ENCODE results near the gene MYO1C. TPM values are rescaled to one million over a fixed set of nuclear protein-coding genes. Genes with fewer than 3 reads are reported as not detected.

The MYO1C gene
- total and polyA plus RNA-seq, 9 of the 15 experiments (the other 6 are each of a cell fraction or from before 2014, with no cell fraction given), result 0.46 to 32.5 (median 11.6) TPM

DNA sequence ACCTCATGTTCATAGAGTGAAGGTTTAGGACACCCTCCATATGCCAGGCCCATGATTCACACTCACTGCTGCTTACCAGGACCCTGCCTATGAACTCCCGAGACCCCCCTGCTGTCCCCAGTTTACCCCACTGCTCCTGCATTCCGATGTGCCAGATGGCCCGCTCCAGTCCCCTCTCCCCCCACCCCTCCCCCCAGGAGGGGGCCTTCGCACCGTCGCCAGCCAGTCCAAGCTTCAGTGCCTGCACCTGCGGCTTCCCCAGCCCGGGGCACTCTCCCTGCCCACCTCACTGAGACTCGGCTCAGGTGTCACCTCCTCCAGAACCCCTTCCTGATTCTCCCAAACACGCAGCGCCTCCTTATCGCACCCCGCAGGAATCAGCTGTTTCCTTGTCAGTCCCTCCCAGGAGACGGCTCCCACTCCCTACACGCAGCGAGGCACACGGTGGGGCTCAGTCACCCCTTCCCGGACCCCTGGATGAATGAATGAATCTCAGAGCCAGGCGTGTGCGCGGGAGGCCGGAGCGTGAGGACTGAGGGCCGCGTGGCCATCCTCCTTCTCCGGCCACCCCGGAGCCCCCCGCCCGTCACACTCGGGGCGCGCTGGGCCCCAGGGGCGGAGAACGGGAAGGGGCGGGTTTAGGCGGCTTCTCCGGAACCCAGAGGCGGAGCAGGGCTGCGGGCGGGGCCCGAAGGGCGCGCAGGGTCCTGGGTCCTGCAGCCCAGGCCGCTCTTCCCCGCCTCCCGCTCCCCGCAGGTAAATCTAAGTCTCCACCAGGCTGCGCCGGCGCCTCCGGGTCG is 1.6 kb downstream of the MYO1C start (continued):
- no peak for TF ChIP-seq SMAD3 (CRISPR knock-in tag; conservative IDR thresholded peaks at IDR 0.05)
- TF ChIP-seq THRAP3 (IDR thresholded peaks at IDR 0.05; ENCODE audit: borderline replicate concordance), result no peak
- TF ChIP-seq SPI1 (IDR thresholded peaks at IDR 0.05; ENCODE audit: borderline replicate concordance, low read depth, low read length), result 0 out of 2 replicates have a peak, but pooled peaks have one; percentile 12
- TF ChIP-seq SREBF1 (IDR thresholded peaks at IDR 0.05; ENCODE audit: borderline replicate concordance, low read depth, low read length), result no peak
- TF ChIP-seq RBM25 (IDR thresholded peaks at IDR 0.05; ENCODE audit: low read depth, low read length, severe bottlenecking), result no peak
- TF ChIP-seq ZNF280B (CRISPR knock-in tag; IDR thresholded peaks at IDR 0.05), result no peak
- TF ChIP-seq, protein P1, sequence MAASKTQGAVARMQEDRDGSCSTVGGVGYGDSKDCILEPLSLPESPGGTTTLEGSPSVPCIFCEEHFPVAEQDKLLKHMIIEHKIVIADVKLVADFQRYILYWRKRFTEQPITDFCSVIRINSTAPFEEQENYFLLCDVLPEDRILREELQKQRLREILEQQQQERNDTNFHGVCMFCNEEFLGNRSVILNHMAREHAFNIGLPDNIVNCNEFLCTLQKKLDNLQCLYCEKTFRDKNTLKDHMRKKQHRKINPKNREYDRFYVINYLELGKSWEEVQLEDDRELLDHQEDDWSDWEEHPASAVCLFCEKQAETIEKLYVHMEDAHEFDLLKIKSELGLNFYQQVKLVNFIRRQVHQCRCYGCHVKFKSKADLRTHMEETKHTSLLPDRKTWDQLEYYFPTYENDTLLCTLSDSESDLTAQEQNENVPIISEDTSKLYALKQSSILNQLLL (CRISPR knock-in tag; IDR thresholded peaks at IDR 0.05; ENCODE audit: borderline replicate concordance), result no peak
- no peak for TF ChIP-seq ADNP (tag; IDR thresholded peaks at IDR 0.05)
- TF ChIP-seq NFYB (IDR thresholded peaks at IDR 0.05; ENCODE audit: extremely low read depth, insufficient read length), result no peak
- no peak for TF ChIP-seq BRCA1 (IDR thresholded peaks at IDR 0.05)
- no peak for TF ChIP-seq BRCA1 (CRISPR knock-in tag; IDR thresholded peaks at IDR 0.05)
- 0 out of 2 replicates have a peak, but pooled peaks have one; percentile 30 for TF ChIP-seq CBX1 (IDR thresholded peaks at IDR 0.05; ENCODE audit: low read depth)
- TF ChIP-seq CCAR2 (IDR thresholded peaks at IDR 0.05; ENCODE audit: low read depth, low read length), result no peak
- no peak for TF ChIP-seq ZNF695 (CRISPR knock-in tag; IDR thresholded peaks at IDR 0.05)
- TF ChIP-seq HSF4 (CRISPR knock-in tag; IDR thresholded peaks at IDR 0.05; ENCODE audit: borderline replicate concordance), result no peak
- no peak for TF ChIP-seq HCFC1 (IDR thresholded peaks at IDR 0.05; ENCODE audit: low read depth, low read length)
- TF ChIP-seq HDAC6 (IDR thresholded peaks at IDR 0.05; ENCODE audit: low read depth, low read length), result no peak
- TF ChIP-seq TBP (optimal IDR thresholded peaks at IDR 0.05; ENCODE audit: low read depth, low read length), result no peak
- no peak for TF ChIP-seq CTCF (IDR thresholded peaks at IDR 0.05 in 2 of 3, conservative IDR thresholded peaks at IDR 0.05 in 1 of 3; ENCODE audit: insufficient read depth in 2 of 3, low read depth in 1 of 3, low read length in 3 of 3)
- TF ChIP-seq UBTF (IDR thresholded peaks at IDR 0.05; ENCODE audit: borderline replicate concordance in 1 of 2, low read depth in 2 of 2, low read length in 2 of 2), result 0 out of 4 replicates have a peak, but pooled peaks of 1 of the 2 experiments have one; percentile 46
- TF ChIP-seq GATA2 (CRISPR knock-in tag; IDR thresholded peaks at IDR 0.05), result peak; percentile 77
